Activated CD4-positive, alpha-beta T cell treated with anti-CD3 and anti-CD28 coated beads for 36 hours (primary cell): ENCODE measurements around the gene FOXO6. TPM values are rescaled to one million over a fixed set of nuclear protein-coding genes. Genes with fewer than 3 reads are reported as not detected.

Experiments used
- ATAC-seq: fragments of 200-7000 bp; cut with Tn5 transposase; one replicate; pipeline ENCODE4 v1.10.0; 2021; ENCODE audit warnings: mild to moderate bottlenecking, moderate library complexity
- CTCF ChIA-PET: fragments of 350-600 bp; sonication (Branson Sonifier 250); formaldehyde crosslinking; loops from one replicate; lab custom pipeline; 2021; ENCODE audit warnings: antibody characterized with exemption; lab: Charles Lee
- POLR2A ChIA-PET: fragments of 350-600 bp; sonication (Branson Sonifier 250); formaldehyde crosslinking; loops from one replicate; lab custom pipeline; 2021; ENCODE audit warnings: antibody characterized with exemption, inconsistent platforms; lab: Charles Lee
- DNase-seq: peaks from one replicate; pipeline ENCODE4 v3.0.0-alpha.2; 2020
- H3K27ac Mint-ChIP-seq: one replicate; pipeline ENCODE4 v1.8.0; 2021; ENCODE audit warnings: mixed read lengths
- H3K27me3 Mint-ChIP-seq: one replicate; pipeline ENCODE4 v1.8.0; 2021; ENCODE audit warnings: mixed read lengths
- H3K36me3 Mint-ChIP-seq: one replicate; pipeline ENCODE4 v1.8.0; 2021; ENCODE audit warnings: low read depth, mixed read lengths
- H3K4me1 Mint-ChIP-seq: one replicate; pipeline ENCODE4 v1.8.0; 2021; ENCODE audit warnings: mixed read lengths
- H3K4me3 Mint-ChIP-seq: one replicate; pipeline ENCODE4 v1.8.0; 2021; ENCODE audit warnings: mild to moderate bottlenecking, moderate library complexity, mixed read lengths
- H3K9me3 Mint-ChIP-seq: one replicate; pipeline ENCODE4 v1.8.0; 2021; ENCODE audit warnings: low read depth, mixed read lengths
- intact Hi-C, 2 experiments: fragments of 100-400 bp; cut with DNase I in 1 of 2; cut with micrococcal nuclease in 1 of 2; formaldehyde crosslinking; loops; one replicate each; pipeline versions ENCODE4 v1.14.2 to v1.15.1; 2022 to 2024; cut with DNase I, micrococcal nuclease
- total RNA-seq, 2 experiments: library from RNA; stranded (reverse); gene quantifications; one replicate each; pipeline ENCODE4 v1.2.3, GENCODE V29; 2021

Gene FOXO6
- total RNA-seq, 2 experiments from 2014 or later: 0.09 TPM; not detected in 1

- H3K27me3 Mint-ChIP-seq: peaks cover 28% of the 10 kb centered on the region
- DNase-seq: peak; percentile 20
- POLR2A ChIA-PET: interaction anchor here (1.0 kb wide), 1 partner anchor 265 kb away, joined by 4 read pairs; no protein-coding TSS in a partner anchor
- no peaks in the 10 kb centered on the region for H3K9me3 Mint-ChIP-seq
- no peak for ATAC-seq
- CTCF ChIA-PET: interaction anchor here (0.7 to 1.7 kb wide), 3 partner anchors 15 to 980 kb away, joined by 3 to 4 read pairs (median 4); no protein-coding TSS in a partner anchor
- intact Hi-C loops: loop anchor here in 1 of 2 experiments (5.0 to 10.0 kb wide), 6 partner anchors 120 to 1405 kb away; partner anchors contain the start of genes C1orf50, P3H1, PPCS and SCMH1
- H3K4me3 Mint-ChIP-seq: peak overlapping the region; percentile 49
- H3K27ac Mint-ChIP-seq: no peak overlapping the region
- peaks cover 12% of the 10 kb centered on the region for H3K4me1 Mint-ChIP-seq
- H3K36me3 Mint-ChIP-seq: no peaks in the 10 kb centered on the region
These were observed 1.1 kb downstream of the FOXO6 start for GRCh38 chr1:41362357-41362721.

- H3K9me3 Mint-ChIP-seq: no peaks in the 10 kb centered on the region
- peaks cover 14% of the 10 kb centered on the region for H3K4me1 Mint-ChIP-seq
- ChIA-PET POLR2A (interaction anchor here (1.0 kb wide), 1 partner anchor 265 kb away, joined by 4 read pairs; no protein-coding TSS in a partner anchor), CTCF (interaction anchor here (0.6 to 1.7 kb wide), 3 partner anchors 8 to 15 kb away, joined by 3 to 4 read pairs (median 4); no protein-coding TSS in a partner anchor)
- H3K27ac Mint-ChIP-seq: no peak overlapping the region
- peaks cover 33% of the 10 kb centered on the region for H3K27me3 Mint-ChIP-seq
- no peaks in the 10 kb centered on the region for H3K36me3 Mint-ChIP-seq
- intact Hi-C loops: loop anchor here in 1 of 2 experiments (5.0 to 10.0 kb wide), 6 partner anchors 121 to 1404 kb away; partner anchors contain the start of genes C1orf50, P3H1, PPCS and SCMH1
- ATAC-seq (no peak), DNase-seq (no peak)
- peak overlapping the region; percentile 49 for H3K4me3 Mint-ChIP-seq
These were observed 1.7 kb downstream of the FOXO6 start for GRCh38 chr1:41362749-41363590.

GRCh38 chr1:41363591-41364320 is 2.5 kb downstream of the FOXO6 start:
- no peak overlapping the region for H3K4me3 Mint-ChIP-seq
- H3K27me3 Mint-ChIP-seq: peaks cover 28% of the 10 kb centered on the region
- H3K36me3 Mint-ChIP-seq: no peaks in the 10 kb centered on the region
- ChIA-PET CTCF (interaction anchor here (0.6 to 1.7 kb wide), 3 partner anchors 9 to 14 kb away, joined by 3 to 4 read pairs (median 4); no protein-coding TSS in a partner anchor), POLR2A (no interaction called here)
- no peak for ATAC-seq
- DNase-seq: no peak
- H3K9me3 Mint-ChIP-seq: no peaks in the 10 kb centered on the region
- intact Hi-C loops: loop anchor here (2.0 to 10.0 kb wide), 7 partner anchors 19 to 1404 kb away; partner anchors contain the start of genes C1orf50 (in 1 of the 2), P3H1 (in 1 of the 2), PPCS (in 1 of the 2) and SCMH1 (in 1 of the 2)
- H3K4me1 Mint-ChIP-seq: peaks cover 14% of the 10 kb centered on the region
- H3K27ac Mint-ChIP-seq: no peak overlapping the region

GRCh38 chr1:41364442-41365319 is 3.4 kb downstream of the FOXO6 start:
- H3K4me1 Mint-ChIP-seq: peaks cover 14% of the 10 kb centered on the region
- peaks cover 29% of the 10 kb centered on the region for H3K27me3 Mint-ChIP-seq
- no peak overlapping the region for H3K27ac Mint-ChIP-seq
- H3K36me3 Mint-ChIP-seq: no peaks in the 10 kb centered on the region
- intact Hi-C loops: loop anchor here (2.0 to 10.0 kb wide), 7 partner anchors 18 to 1403 kb away; partner anchors contain the start of genes C1orf50 (in 1 of the 2), P3H1 (in 1 of the 2), PPCS (in 1 of the 2) and SCMH1 (in 1 of the 2)
- DNase-seq: no peak
- H3K9me3 Mint-ChIP-seq: no peaks in the 10 kb centered on the region
- CTCF ChIA-PET: no interaction called here
- no peak overlapping the region for H3K4me3 Mint-ChIP-seq
- ATAC-seq: no peak
- POLR2A ChIA-PET: no interaction called here

- Mint-ChIP-seq H3K36me3 (no peaks in the 10 kb centered on the region), H3K27ac (no peak overlapping the region), H3K4me3 (no peak overlapping the region), H3K27me3 (peaks cover 29% of the 10 kb centered on the region), H3K9me3 (no peaks in the 10 kb centered on the region), H3K4me1 (peaks cover 14% of the 10 kb centered on the region)
- intact Hi-C loops: loop anchor here (2.0 to 10.0 kb wide), 2 partner anchors 18 to 1090 kb away; partner anchors contain the start of genes PPCS (in 1 of the 2) and ZMYND12 (in 1 of the 2)
- ChIA-PET POLR2A (no interaction called here), CTCF (interaction anchor here (1.2 kb wide), 1 partner anchor 9 kb away, joined by 3 read pairs; no protein-coding TSS in a partner anchor)
- ATAC-seq (no peak), DNase-seq (no peak)
These were observed 4.0 kb downstream of the FOXO6 start for GRCh38 chr1:41365320-41365633.

GRCh38 chr1:41365772-41366454 is 4.7 kb downstream of the FOXO6 start:
- Mint-ChIP-seq H3K4me3 (no peak overlapping the region), H3K4me1 (peaks cover 9% of the 10 kb centered on the region), H3K27ac (no peak overlapping the region), H3K9me3 (no peaks in the 10 kb centered on the region), H3K36me3 (no peaks in the 10 kb centered on the region), H3K27me3 (peaks cover 31% of the 10 kb centered on the region)
- intact Hi-C loops: loop anchor here (1.0 to 10.0 kb wide), 3 partner anchors 17 to 1089 kb away; partner anchors contain the start of genes PPCS (in 1 of the 2) and ZMYND12 (in 1 of the 2)
- ChIA-PET CTCF (interaction anchor here (1.0 to 1.2 kb wide), 2 partner anchors 9 to 21 kb away, joined by 3 read pairs; no protein-coding TSS in a partner anchor), POLR2A (no interaction called here)
- ATAC-seq: peak; percentile 14
- DNase-seq: peak; percentile 54

GRCh38 chr1:41366455-41367287 is 5.4 kb downstream of the FOXO6 start:
- intact Hi-C loops: loop anchor here in 1 of 2 experiments (1.0 to 10.0 kb wide), 2 partner anchors 17 to 1088 kb away; partner anchors contain the start of genes PPCS and ZMYND12
- Mint-ChIP-seq H3K4me1 (peaks cover 9% of the 10 kb centered on the region), H3K27me3 (peaks cover 31% of the 10 kb centered on the region), H3K27ac (peak overlapping the region; percentile 6), H3K9me3 (no peaks in the 10 kb centered on the region), H3K36me3 (no peaks in the 10 kb centered on the region), H3K4me3 (peak overlapping the region; percentile 50)
- ATAC-seq (peak; percentile 26), DNase-seq (peak; percentile 60)
- ChIA-PET CTCF (interaction anchor here (1.0 to 1.2 kb wide), 3 partner anchors 10 to 83 kb away, joined by 3 read pairs; no protein-coding TSS in a partner anchor), POLR2A (interaction anchor here (0.6 kb wide), 1 partner anchor 13 kb away, joined by 3 read pairs; no protein-coding TSS in a partner anchor)

GRCh38 chr1:41367288-41367642 is 6.0 kb downstream of the FOXO6 start:
- ATAC-seq: no peak
- no peaks in the 10 kb centered on the region for H3K9me3 Mint-ChIP-seq

GRCh38 chr1:41368366-41368765 is 7.1 kb downstream of the FOXO6 start:
- no peak overlapping the region for H3K27ac Mint-ChIP-seq
- ChIA-PET POLR2A (no interaction called here), CTCF (no interaction called here)
- DNase-seq (no peak), ATAC-seq (no peak)
- peaks cover 24% of the 10 kb centered on the region for H3K27me3 Mint-ChIP-seq
- intact Hi-C loops: loop anchor here in 1 of 2 experiments (10.0 kb wide), 1 partner anchor 1086 kb away; the partner anchor contains the start of genes PPCS and ZMYND12
- no peak overlapping the region for H3K4me3 Mint-ChIP-seq
- no peaks in the 10 kb centered on the region for H3K9me3 Mint-ChIP-seq
- H3K4me1 Mint-ChIP-seq: peaks cover 4% of the 10 kb centered on the region
- no peaks in the 10 kb centered on the region for H3K36me3 Mint-ChIP-seq

More at GRCh38 chr1:41367288-41367642, 6.0 kb downstream of the FOXO6 start:
- intact Hi-C loops: loop anchor here in 1 of 2 experiments (10.0 kb wide), 1 partner anchor 1088 kb away; the partner anchor contains the start of genes PPCS and ZMYND12
- CTCF ChIA-PET: interaction anchor here (1.0 kb wide), 1 partner anchor 84 kb away, joined by 3 read pairs; no protein-coding TSS in a partner anchor
- H3K4me3 Mint-ChIP-seq: no peak overlapping the region
- no peaks in the 10 kb centered on the region for H3K36me3 Mint-ChIP-seq
- peaks cover 31% of the 10 kb centered on the region for H3K27me3 Mint-ChIP-seq
- no peak overlapping the region for H3K27ac Mint-ChIP-seq
- POLR2A ChIA-PET: interaction anchor here (0.6 kb wide), 1 partner anchor 13 kb away, joined by 3 read pairs; no protein-coding TSS in a partner anchor
- peaks cover 9% of the 10 kb centered on the region for H3K4me1 Mint-ChIP-seq
- DNase-seq: no peak
